Progenitor cell of endocrine pancreas (in vitro differentiated cells): ENCODE measurements around the gene RPL18A. TPM values are rescaled to one million over a fixed set of nuclear protein-coding genes. Genes with fewer than 3 reads are reported as not detected.

Experiments
- DNase-seq: peaks from one replicate; pipeline ENCODE4 v3.0.0; 2021; ENCODE audit warnings: low spot score; ENCODE audit not compliant: unreplicated experiment
- H3K27ac Mint-ChIP-seq: 2 replicates; pipeline ENCODE4 v1.8.0; 2021; ENCODE audit warnings: mild to moderate bottlenecking, moderate library complexity, mixed read lengths
- H3K27me3 Mint-ChIP-seq: 2 replicates; pipeline ENCODE4 v1.8.0; 2021; ENCODE audit warnings: mixed read lengths
- H3K36me3 Mint-ChIP-seq: 2 replicates; pipeline ENCODE4 v1.8.0; 2022; ENCODE audit warnings: mixed read lengths; ENCODE audit not compliant: insufficient read depth
- H3K4me1 Mint-ChIP-seq: 2 replicates; pipeline ENCODE4 v1.8.0; 2021; ENCODE audit warnings: low read depth, mixed read lengths
- H3K4me3 Mint-ChIP-seq: 2 replicates; pipeline ENCODE4 v1.8.0; 2021; ENCODE audit warnings: low read depth, mild to moderate bottlenecking, moderate library complexity, mixed read lengths
- H3K9me3 Mint-ChIP-seq: 2 replicates; pipeline ENCODE4 v1.8.0; 2021; ENCODE audit warnings: low read depth, mixed read lengths
- CTCF ChIP-seq: fragments of 200-600 bp; sonication (generic); IDR thresholded peaks from one replicate; pipeline ENCODE4 v1.5.0; 2021; ENCODE audit warnings: antibody characterized with exemption, mild to moderate bottlenecking; ENCODE audit not compliant: unreplicated experiment
- total RNA-seq: library from RNA; stranded (reverse); gene quantifications from 2 replicates; pipeline ENCODE4 v1.2.1, GENCODE V29; 2021

The RPL18A gene
- total RNA-seq, 1 donor from 2014 or later: 1,687 TPM

- TF ChIP-seq CTCF: no peak
- no peaks in the 10 kb centered on the region for H3K36me3 Mint-ChIP-seq
- H3K27ac Mint-ChIP-seq: no peak overlapping the region
Observed at GRCh38 chr19:17835182-17836006, 24.3 kb upstream of the RPL18A start.

DNA sequence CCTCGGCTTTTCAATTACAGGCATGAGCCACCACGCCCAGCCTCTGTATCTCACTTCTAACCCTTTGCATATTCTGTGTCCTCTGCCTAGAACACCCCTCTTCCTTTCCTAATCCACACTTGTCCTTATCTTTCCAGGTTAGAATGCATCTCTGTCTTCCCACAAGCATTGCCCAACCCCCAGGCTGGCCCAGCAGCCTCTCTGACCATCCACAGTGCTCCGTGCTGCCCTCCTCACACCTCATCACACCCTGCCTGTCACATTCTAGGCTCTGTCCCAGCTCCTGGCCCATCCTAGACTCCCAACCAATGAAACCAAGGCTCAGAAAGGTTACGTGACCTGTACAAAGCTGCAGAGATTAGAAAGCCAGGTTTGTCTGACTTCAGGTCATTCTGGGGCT, 23.2 kb upstream of the RPL18A start:
- no peak for TF ChIP-seq CTCF
- Mint-ChIP-seq H3K27ac (peak overlapping the region; percentile 15), H3K27me3 (peaks cover 59% of the 10 kb centered on the region), H3K36me3 (no peaks in the 10 kb centered on the region), H3K4me3 (no peak overlapping the region), H3K4me1 (peaks cover 1% of the 10 kb centered on the region), H3K9me3 (no peaks in the 10 kb centered on the region)
- no peak for DNase-seq

More at GRCh38 chr19:17835182-17836006, 24.3 kb upstream of the RPL18A start:
- no peak for DNase-seq
- peaks cover 55% of the 10 kb centered on the region for H3K27me3 Mint-ChIP-seq
- no peaks in the 10 kb centered on the region for H3K9me3 Mint-ChIP-seq
- no peak overlapping the region for H3K4me3 Mint-ChIP-seq
- H3K4me1 Mint-ChIP-seq: no peaks in the 10 kb centered on the region

DNA sequence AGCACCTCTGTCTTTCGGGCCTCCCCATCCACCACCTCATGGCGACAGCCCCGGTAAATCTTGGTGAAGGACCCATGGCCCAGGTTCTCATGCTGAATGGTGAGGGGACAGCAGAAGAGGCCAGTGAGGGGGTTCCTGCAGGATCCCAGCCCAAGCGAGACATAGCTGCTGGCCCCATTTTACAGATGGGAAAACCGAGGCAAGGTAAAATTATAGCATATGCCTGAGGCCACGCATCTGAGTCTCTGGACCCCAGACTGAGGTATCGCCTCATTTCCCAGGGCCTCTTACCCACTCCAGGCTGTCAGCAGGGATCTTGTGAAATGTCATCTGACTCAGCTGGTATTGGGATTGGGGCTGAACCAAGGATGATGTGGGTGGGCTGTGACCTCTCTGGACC, 21.7 kb upstream of the RPL18A start:
- no peak for TF ChIP-seq CTCF
- H3K4me1 Mint-ChIP-seq: peaks cover 1% of the 10 kb centered on the region
- no peaks in the 10 kb centered on the region for H3K36me3 Mint-ChIP-seq
- no peaks in the 10 kb centered on the region for H3K9me3 Mint-ChIP-seq
- no peak overlapping the region for H3K4me3 Mint-ChIP-seq
- H3K27me3 Mint-ChIP-seq: peaks cover 56% of the 10 kb centered on the region
- DNase-seq: no peak
- no peak overlapping the region for H3K27ac Mint-ChIP-seq

DNA sequence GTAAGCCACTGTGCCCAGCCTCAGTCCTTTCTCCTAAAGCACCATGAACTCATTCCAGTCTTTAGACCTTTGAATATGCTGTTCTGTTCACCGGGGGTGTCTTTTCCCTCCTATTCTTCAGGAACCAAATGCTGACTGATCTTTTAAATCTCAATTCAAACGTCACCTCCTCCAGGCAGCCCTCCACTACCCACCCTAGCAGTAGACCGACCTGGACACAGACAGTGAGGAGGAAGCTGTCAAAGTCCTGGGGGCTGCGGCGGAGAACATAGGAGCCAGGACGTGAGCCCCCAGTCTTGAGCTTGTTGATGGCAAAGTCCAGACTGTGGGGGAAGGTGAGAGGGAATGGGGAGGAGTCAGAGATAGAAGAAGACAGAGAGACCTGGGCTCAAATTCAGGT, 19.7 kb upstream of the RPL18A start:
- H3K4me3 Mint-ChIP-seq: no peak overlapping the region
- H3K27me3 Mint-ChIP-seq: peaks cover 76% of the 10 kb centered on the region
- H3K27ac Mint-ChIP-seq: no peak overlapping the region
- H3K9me3 Mint-ChIP-seq: no peaks in the 10 kb centered on the region
- peaks cover 1% of the 10 kb centered on the region for H3K4me1 Mint-ChIP-seq
- H3K36me3 Mint-ChIP-seq: no peaks in the 10 kb centered on the region
- TF ChIP-seq CTCF: no peak
- no peak for DNase-seq

DNA sequence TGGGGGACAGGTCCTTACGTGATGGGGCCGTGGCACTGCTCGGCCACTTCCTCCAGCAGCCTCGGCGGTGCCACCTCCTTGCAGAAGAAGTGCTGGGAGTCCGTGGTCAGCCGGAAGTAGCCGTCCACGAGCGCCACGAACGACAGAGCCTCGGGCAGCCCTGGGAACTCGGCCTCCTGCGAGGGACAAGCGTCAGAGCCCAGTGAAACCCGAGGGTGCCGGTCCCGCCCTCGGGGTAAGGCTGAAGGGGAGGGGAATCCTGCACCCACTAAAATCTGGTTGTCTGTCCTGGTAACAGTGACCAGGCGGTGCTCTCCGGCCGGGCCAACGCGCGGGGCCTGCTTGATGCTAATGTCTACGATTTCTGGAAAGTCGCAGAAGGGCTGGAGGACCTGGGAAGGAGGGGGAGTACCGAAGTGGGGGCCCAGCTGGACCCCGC, 18.3 kb upstream of the RPL18A start:
- Mint-ChIP-seq H3K27ac (no peak overlapping the region), H3K9me3 (no peaks in the 10 kb centered on the region), H3K36me3 (no peaks in the 10 kb centered on the region), H3K27me3 (peaks cover 68% of the 10 kb centered on the region), H3K4me1 (peaks cover 1% of the 10 kb centered on the region), H3K4me3 (no peak overlapping the region)
- no peak for DNase-seq
- no peak for TF ChIP-seq CTCF
